CD14-positive monocyte (primary cell): ENCODE measurements around the gene DACT3. TPM values are rescaled to one million over a fixed set of nuclear protein-coding genes. Genes with fewer than 3 reads are reported as not detected.

ENCODE experiments used
- DNase-seq, 3 donors: peaks; one replicate each; pipeline ENCODE4 v3.0.0-alpha.2; 2011 to 2022
- H2AFZ ChIP-seq: 2 replicates; pipeline ENCODE4 v1.6.0; 2012; ENCODE audit warnings: mild to moderate bottlenecking, low read depth, low read length, inconsistent platforms; ENCODE audit not compliant: insufficient read depth, poor library complexity, severe bottlenecking
- H3K27ac ChIP-seq, 2 donors: 1 replicate in 1 of 2; 2 replicates in 1 of 2; pipeline ENCODE4 v1.5.1; 2012 to 2013; ENCODE audit warnings: low read length in 2 of 2, control low read depth in 1 of 2, inconsistent platforms in 1 of 2, low read depth in 1 of 2, mild to moderate bottlenecking in 1 of 2
- H3K27me3 ChIP-seq, 2 donors: one replicate each; pipeline versions ENCODE4 v1.6.0 to v1.6.1; 2011 to 2013; ENCODE audit warnings: low read length in 2 of 2; ENCODE audit not compliant: control insufficient read depth in 2 of 2, insufficient read depth in 2 of 2
- H3K36me3 ChIP-seq, 2 donors: replicated peaks in 1 of 2; 1 replicate in 1 of 2; 2 replicates in 1 of 2; pipeline versions ENCODE4 v1.5.1 to v1.6.1; 2012 to 2013; ENCODE audit warnings: low read length in 2 of 2, control low read depth in 1 of 2, inconsistent platforms in 1 of 2, mild to moderate bottlenecking in 1 of 2; ENCODE audit not compliant: insufficient read depth in 2 of 2, control insufficient read depth in 1 of 2
- H3K4me1 ChIP-seq, 2 donors: 1 replicate in 1 of 2; 2 replicates in 1 of 2; pipeline versions ENCODE4 v1.5.1 to v1.6.1; 2012 to 2013; ENCODE audit warnings: low read length in 2 of 2, control low read depth in 1 of 2, inconsistent platforms in 1 of 2, mild to moderate bottlenecking in 1 of 2, moderate library complexity in 1 of 2; ENCODE audit not compliant: insufficient read depth in 2 of 2, control insufficient read depth in 1 of 2
- H3K4me2 ChIP-seq: replicated peaks from 2 replicates; pipeline ENCODE3; 2012; ENCODE audit warnings: low read length, moderate library complexity, mild to moderate bottlenecking; ENCODE audit not compliant: poor library complexity, severe bottlenecking; ENCODE audit errors: extremely low read depth
- H3K4me3 ChIP-seq, 3 experiments: fragments of 200-600 bp in 1 of 3; sonication (generic) in 1 of 3; replicated peaks in 1 of 3; 1 replicate in 2 of 3; 2 replicates in 1 of 3; pipeline ENCODE4 v1.5.1; 2011 to 2013; ENCODE audit warnings: low read length in 3 of 3, mild to moderate bottlenecking in 3 of 3, control low read depth in 2 of 3, low read depth in 2 of 3, inconsistent platforms in 1 of 3, moderate library complexity in 1 of 3
- H3K79me2 ChIP-seq: 2 replicates; pipeline ENCODE4 v1.6.0; 2012; ENCODE audit warnings: mild to moderate bottlenecking, control low read depth, inconsistent platforms, low read length, moderate library complexity; ENCODE audit not compliant: insufficient read depth
- H3K9ac ChIP-seq: 2 replicates; pipeline ENCODE4 v1.6.0; 2017; ENCODE audit warnings: low read length, mild to moderate bottlenecking; ENCODE audit not compliant: insufficient read depth, poor library complexity, severe bottlenecking
- H3K9me3 ChIP-seq, 2 donors: replicated peaks in 1 of 2; 1 replicate in 1 of 2; 2 replicates in 1 of 2; pipeline versions ENCODE4 v1.5.1 to v1.6.1; 2012 to 2013; ENCODE audit warnings: low read length in 2 of 2, control low read depth in 1 of 2; ENCODE audit not compliant: control insufficient read depth in 1 of 2, insufficient read depth in 1 of 2
- H4K20me1 ChIP-seq: 2 replicates; pipeline ENCODE4 v1.6.0; 2012; ENCODE audit warnings: mild to moderate bottlenecking, low read length, control low read depth, moderate library complexity; ENCODE audit not compliant: insufficient read depth
- H3K27ac Mint-ChIP-seq, 7 donors: one replicate each; pipeline ENCODE4 v1.8.0; 2020; ENCODE audit warnings: mild to moderate bottlenecking in 7 of 7, mixed read lengths in 7 of 7, moderate library complexity in 6 of 7, inconsistent platforms in 2 of 7
- H3K27me3 Mint-ChIP-seq, 3 donors: one replicate each; pipeline ENCODE4 v1.8.0; 2021 to 2022; ENCODE audit warnings: low read depth in 3 of 3, mild to moderate bottlenecking in 3 of 3, mixed read lengths in 3 of 3, moderate library complexity in 3 of 3, inconsistent platforms in 1 of 3
- H3K36me3 Mint-ChIP-seq, 2 donors: one replicate each; pipeline ENCODE4 v1.8.0; 2020; ENCODE audit warnings: mixed read lengths in 2 of 2, inconsistent platforms in 1 of 2, mild to moderate bottlenecking in 1 of 2
- H3K4me1 Mint-ChIP-seq: one replicate; pipeline ENCODE4 v1.8.0; 2020; ENCODE audit warnings: mild to moderate bottlenecking, mixed read lengths
- H3K4me3 Mint-ChIP-seq, 2 donors: one replicate each; pipeline ENCODE4 v1.8.0; 2020; ENCODE audit warnings: mild to moderate bottlenecking in 2 of 2, mixed read lengths in 2 of 2, moderate library complexity in 1 of 2
- H3K9me3 Mint-ChIP-seq, 7 donors: one replicate each; pipeline ENCODE4 v1.8.0; 2020 to 2022; ENCODE audit warnings: mixed read lengths in 7 of 7, mild to moderate bottlenecking in 6 of 7, moderate library complexity in 6 of 7, inconsistent platforms in 2 of 7
- WGBS: methylation state at CpG from one replicate; pipeline ENCODE4 v1.1.5; 2013; ENCODE audit warnings: missing lambda C conversion rate; ENCODE audit not compliant: insufficient coverage; 5-methylcytosine and 5-hydroxymethylcytosine counted together
- intact Hi-C, 2 donors: fragments of 100-400 bp; cut with micrococcal nuclease; formaldehyde crosslinking; loops; one replicate each; pipeline versions ENCODE4 v1.15.0 to v1.15.1; 2023
- polyA plus RNA-seq, 3 donors: library from polyadenylated mRNA; depleted of rRNA in 1 of 3; unstranded in 2 of 3; stranded (reverse) in 1 of 3; fragments of 300-500 nt in 2 of 3; fragments of >200 nt in 1 of 3; fragmentation: Illumina TruSeq in 2 of 3; gene quantifications; 1 replicate in 2 of 3; 2 replicates in 1 of 3; pipeline ENCODE4 v1.2.3, GENCODE V29; 2012 to 2021
- TF ChIP-seq, protein P1 (sequence below): fragments of 200-600 bp; IDR thresholded peaks from one replicate; pipeline ENCODE4 v1.8.0; 2022; ENCODE audit warnings: antibody characterized with exemption, mild to moderate bottlenecking

The DACT3 gene
- polyA plus RNA-seq, 3 donors = 0.05 to 0.23 (median 0.09) TPM

DNA sequence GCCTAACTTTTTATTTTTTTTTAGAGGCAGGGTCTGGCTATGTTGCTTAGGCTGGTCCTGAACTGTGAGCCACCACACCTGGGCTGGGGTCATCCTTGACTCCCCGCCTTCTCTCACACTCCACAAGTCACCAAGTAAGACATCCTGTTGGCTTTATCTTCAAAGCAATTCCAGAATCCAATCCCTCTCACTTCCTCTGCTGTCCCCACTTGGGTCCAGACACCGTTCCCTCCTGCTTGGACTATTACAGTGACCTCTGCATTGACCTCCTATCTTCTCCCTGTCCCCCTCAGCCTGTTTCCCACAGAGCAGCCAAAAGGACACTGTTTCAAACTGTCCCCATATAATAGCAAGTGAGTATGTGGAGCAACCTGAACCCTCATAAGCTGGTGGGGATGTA is 20.3 kb downstream of the DACT3 start:
- H2AFZ ChIP-seq = no peak overlapping the region
- no peak for DNase-seq
- TF ChIP-seq, protein P1, sequence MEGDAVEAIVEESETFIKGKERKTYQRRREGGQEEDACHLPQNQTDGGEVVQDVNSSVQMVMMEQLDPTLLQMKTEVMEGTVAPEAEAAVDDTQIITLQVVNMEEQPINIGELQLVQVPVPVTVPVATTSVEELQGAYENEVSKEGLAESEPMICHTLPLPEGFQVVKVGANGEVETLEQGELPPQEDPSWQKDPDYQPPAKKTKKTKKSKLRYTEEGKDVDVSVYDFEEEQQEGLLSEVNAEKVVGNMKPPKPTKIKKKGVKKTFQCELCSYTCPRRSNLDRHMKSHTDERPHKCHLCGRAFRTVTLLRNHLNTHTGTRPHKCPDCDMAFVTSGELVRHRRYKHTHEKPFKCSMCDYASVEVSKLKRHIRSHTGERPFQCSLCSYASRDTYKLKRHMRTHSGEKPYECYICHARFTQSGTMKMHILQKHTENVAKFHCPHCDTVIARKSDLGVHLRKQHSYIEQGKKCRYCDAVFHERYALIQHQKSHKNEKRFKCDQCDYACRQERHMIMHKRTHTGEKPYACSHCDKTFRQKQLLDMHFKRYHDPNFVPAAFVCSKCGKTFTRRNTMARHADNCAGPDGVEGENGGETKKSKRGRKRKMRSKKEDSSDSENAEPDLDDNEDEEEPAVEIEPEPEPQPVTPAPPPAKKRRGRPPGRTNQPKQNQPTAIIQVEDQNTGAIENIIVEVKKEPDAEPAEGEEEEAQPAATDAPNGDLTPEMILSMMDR = no peak
- intact Hi-C loops = no loop called here
- peaks cover 22 to 25% of the 10 kb centered on the region in 2 donors for H3K4me1 ChIP-seq
- WGBS = 64% methylated on average over 1 of the region's 2 CpGs
- peaks cover 15 to 72% of the 10 kb centered on the region in 2 donors for H3K27me3 ChIP-seq
- Mint-ChIP-seq H3K36me3 (no peaks in the 10 kb centered on the region), H3K4me3 (no peak overlapping the region), H3K27me3 (peaks cover 29 to 53% (median 48%) of the 10 kb centered on the region in 3 donors), H3K9me3 (peaks cover 0 to 5% (median 1%) of the 10 kb centered on the region in 7 donors), H3K27ac (peak overlapping the region in 2 of 7 donors; percentile 58 to 78), H3K4me1 (peaks cover 19% of the 10 kb centered on the region)
- no peaks in the 10 kb centered on the region for H4K20me1 ChIP-seq
- H3K9me3 ChIP-seq = no peaks in the 10 kb centered on the region
- H3K4me3 ChIP-seq = no peak overlapping the region
- no peaks in the 10 kb centered on the region for H3K36me3 ChIP-seq
- no peak overlapping the region for H3K27ac ChIP-seq
- no peak overlapping the region for H3K9ac ChIP-seq
- H3K79me2 ChIP-seq = no peaks in the 10 kb centered on the region
- no peak overlapping the region for H3K4me2 ChIP-seq

DNA sequence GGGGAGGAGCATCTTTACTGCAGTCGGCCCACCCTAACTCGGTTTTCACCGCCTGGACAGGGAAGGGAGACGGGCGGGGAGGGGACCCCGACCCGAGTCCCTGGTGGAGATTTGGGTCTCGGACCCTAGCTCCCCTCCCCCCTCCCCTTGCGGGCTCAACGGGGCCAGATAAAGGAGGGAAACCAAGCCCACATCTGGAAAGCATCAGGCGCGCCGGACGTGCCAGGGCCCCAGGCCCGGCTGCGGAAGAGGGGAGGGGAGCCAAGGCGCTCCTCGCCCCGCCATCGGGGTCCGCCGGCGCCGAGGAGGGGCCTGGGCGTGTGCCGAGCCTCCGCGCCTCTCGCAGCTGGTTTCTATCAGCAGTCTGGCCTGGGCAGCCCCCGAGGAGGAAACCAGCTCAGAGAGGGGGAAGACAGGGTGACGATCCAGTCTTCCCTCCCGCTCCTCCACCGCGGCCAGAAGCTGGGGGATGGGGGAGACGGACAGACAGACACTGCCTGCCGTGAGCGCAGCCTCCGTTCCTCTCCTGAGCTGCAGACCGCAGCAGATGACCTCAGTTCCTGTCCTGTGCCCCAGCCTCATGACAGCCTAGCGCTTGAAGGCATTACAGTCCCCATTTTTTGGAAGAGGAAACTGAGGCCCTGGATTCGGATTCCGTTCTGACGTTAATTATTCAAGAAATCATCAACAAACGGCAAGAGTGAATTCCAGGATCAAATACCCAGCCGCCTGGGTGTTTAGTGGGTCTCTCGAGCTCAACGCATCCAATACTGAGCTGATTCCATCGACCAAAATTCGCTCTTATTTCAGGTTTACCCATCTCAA is 21.4 kb downstream of the DACT3 start:
- Mint-ChIP-seq H3K9me3 (peaks cover 0 to 5% (median 1%) of the 10 kb centered on the region in 7 donors), H3K36me3 (no peaks in the 10 kb centered on the region), H3K27me3 (peaks cover 26 to 50% (median 44%) of the 10 kb centered on the region in 3 donors), H3K4me3 (no peak overlapping the region), H3K4me1 (peaks cover 24% of the 10 kb centered on the region), H3K27ac (peak overlapping the region in 2 of 7 donors; percentile 37 to 52)
- H3K36me3 ChIP-seq = no peaks in the 10 kb centered on the region
- no peaks in the 10 kb centered on the region for H4K20me1 ChIP-seq
- no peaks in the 10 kb centered on the region for H3K79me2 ChIP-seq
- DNase-seq = peak; percentile 87 to 95 (median 89)
- intact Hi-C loops = no loop called here
- peaks cover 26 to 31% of the 10 kb centered on the region in 2 donors for H3K4me1 ChIP-seq
- H3K9ac ChIP-seq = peak overlapping the region; percentile 58
- peak overlapping the region; percentile 17 to 67 (median 18) for H3K4me3 ChIP-seq
- peaks cover 18 to 70% of the 10 kb centered on the region in 2 donors for H3K27me3 ChIP-seq
- TF ChIP-seq, protein P1 = no peak
- peak overlapping the region; percentile 73 for H2AFZ ChIP-seq
- H3K9me3 ChIP-seq = no peaks in the 10 kb centered on the region
- WGBS = 4% methylated on average over 21 of the region's 49 CpGs
- H3K27ac ChIP-seq = peak overlapping the region in 1 of 2 donors; percentile 56
- peak overlapping the region; percentile 81 for H3K4me2 ChIP-seq
